K562 (cell line): ENCODE measurements around the gene C2CD2. TPM values are rescaled to one million over a fixed set of nuclear protein-coding genes. Genes with fewer than 3 reads are reported as not detected.

Experiments
- ATAC-seq: fragments of 200-7000 bp; cut with Tn5 transposase; 3 replicates; pipeline ENCODE4 v1.9.1; 2020; ENCODE audit warnings: moderate library complexity
- BruUV-seq: library from RNA; stranded (reverse); fragments of 400-500 nt; replicated peaks from 2 replicates; lab custom pipeline; 2021; lab: Mats Ljungman, UMichigan
- CTCF ChIA-PET: fragments of 300-600 bp; formaldehyde crosslinking; extraction: SDS; loops from one replicate; lab custom pipeline; 2021; ENCODE audit warnings: low intra/inter-chr PET ratio; lab: Yijun Ruan, JAX
- POLR2A ChIA-PET: fragments of 300-600, 350-650 bp; sonication (Branson Sonifier 250); formaldehyde crosslinking; extraction: SDS; loops from one replicate; lab custom pipeline; 2021; ENCODE audit warnings: antibody characterized with exemption, inconsistent platforms; lab: Yijun Ruan, JAX
- DNase-seq, 4 experiments: peaks; one replicate each; pipeline versions ENCODE4 v3.0.0 to v3.0.0-alpha.2; 2011 to 2018; ENCODE audit warnings: low spot score in 3 of 4, mixed read lengths in 3 of 4; ENCODE audit errors: extremely low read depth in 1 of 4
- FAIRE-seq: peaks from 2 replicates; lab custom pipeline; 2011; peaks lifted over from hg19 to GRCh38; lab: Jason Lieb, UNC
- H2AFZ ChIP-seq: 2 replicates; pipeline ENCODE4 v1.6.0; 2011; ENCODE audit warnings: low read depth, low read length, control low read depth, inconsistent platforms
- H3K27ac ChIP-seq: fragments of 200-600 bp; 3 replicates; pipeline ENCODE4 v1.8.0; 2011; ENCODE audit warnings: low read depth, mild to moderate bottlenecking, control low read depth, inconsistent platforms, low read length, moderate library complexity, mixed read lengths; ENCODE audit errors: extremely low read depth
- H3K27me3 ChIP-seq, 2 experiments: fragments of 300-600 bp in 1 of 2; 2 replicates in 1 of 2; 3 replicates in 1 of 2; pipeline versions ENCODE4 v1.6.0 to v1.8.0; 2011; ENCODE audit warnings: inconsistent platforms in 2 of 2, low read length in 2 of 2, mild to moderate bottlenecking in 1 of 2, mixed read lengths in 1 of 2, moderate library complexity in 1 of 2; ENCODE audit not compliant: control insufficient read depth in 2 of 2, insufficient read depth in 2 of 2
- H3K36me3 ChIP-seq: fragments of 300-600 bp; 3 replicates; pipeline ENCODE4 v1.8.0; 2011; ENCODE audit warnings: mild to moderate bottlenecking, low read length, inconsistent platforms; ENCODE audit not compliant: control insufficient read depth, insufficient read depth
- H3K4me1 ChIP-seq, 2 experiments: fragments of 200-600 bp in 1 of 2; replicated peaks in 1 of 2; 2 replicates in 1 of 2; 3 replicates in 1 of 2; pipeline versions ENCODE4 v1.5.1 to v1.8.0; 2011; ENCODE audit warnings: inconsistent platforms in 2 of 2, low read length in 2 of 2, mild to moderate bottlenecking in 1 of 2, mixed read lengths in 1 of 2, moderate library complexity in 1 of 2; ENCODE audit not compliant: control insufficient read depth in 2 of 2, insufficient read depth in 2 of 2
- H3K4me2 ChIP-seq: 2 replicates; pipeline ENCODE4 v1.6.1; 2011; ENCODE audit warnings: low read length, control low read depth, inconsistent platforms, mixed read lengths; ENCODE audit not compliant: insufficient read depth
- H3K4me3 ChIP-seq: fragments of 200-600 bp; sonication (generic), shearing (Covaris generic); 2 replicates; pipeline ENCODE4 v1.5.1; 2016; ENCODE audit warnings: control low read depth, inconsistent platforms
- H3K79me2 ChIP-seq: fragments of 200-600 bp; 3 replicates; pipeline ENCODE4 v1.8.0; 2011; ENCODE audit warnings: low read length, inconsistent platforms; ENCODE audit not compliant: control insufficient read depth, insufficient read depth
- H3K9ac ChIP-seq, 2 experiments: 2 replicates each; pipeline versions ENCODE4 v1.6.0 to v1.6.1; 2011; ENCODE audit warnings: low read depth in 2 of 2, low read length in 2 of 2, control low read depth in 1 of 2, inconsistent platforms in 1 of 2, mild to moderate bottlenecking in 1 of 2, mixed read lengths in 1 of 2; ENCODE audit not compliant: insufficient read depth in 1 of 2
- H3K9me1 ChIP-seq: one replicate; pipeline ENCODE4 v1.6.0; 2011; ENCODE audit warnings: inconsistent platforms, mild to moderate bottlenecking, low read length, moderate library complexity; ENCODE audit not compliant: control insufficient read depth, insufficient read depth
- H3K9me3 ChIP-seq: replicated peaks from 2 replicates; pipeline ENCODE4 v1.5.1; 2011; ENCODE audit warnings: low read depth, low read length, inconsistent platforms; ENCODE audit not compliant: control insufficient read depth, insufficient read depth
- H4K20me1 ChIP-seq: replicated peaks from 2 replicates; pipeline ENCODE4 v1.6.1; 2011; ENCODE audit warnings: low read length, inconsistent platforms, mixed read lengths; ENCODE audit not compliant: control insufficient read depth, insufficient read depth
- CCAR2 ChIP-seq: fragments of 200-400 bp; formaldehyde crosslinking; IDR thresholded peaks from 2 replicates; pipeline ENCODE4 v1.6.1; 2017; ENCODE audit warnings: mild to moderate bottlenecking, low read depth, low read length
- DMBX1 ChIP-seq: fragments of 250-450 bp; sonication (Bioruptor Pico); IDR thresholded peaks from 2 replicates; pipeline ENCODE4 v1.8.0; 2022; ENCODE audit warnings: inconsistent platforms, mild to moderate bottlenecking, moderate library complexity, borderline replicate concordance
- MIER1 ChIP-seq: fragments of 450-650 bp; IDR thresholded peaks from 2 replicates; pipeline ENCODE4 v1.6.1; 2016; ENCODE audit warnings: antibody characterized with exemption, mild to moderate bottlenecking, low read depth
- NEUROD1 ChIP-seq: fragments of 150-350 bp; IDR thresholded peaks from 2 replicates; pipeline ENCODE4 v1.6.1; 2014; ENCODE audit warnings: borderline replicate concordance, low read length, low read depth; ENCODE audit not compliant: partially characterized antibody
- RBM25 ChIP-seq: fragments of 200-400 bp; formaldehyde crosslinking; IDR thresholded peaks from 2 replicates; pipeline ENCODE4 v1.6.1; 2018; ENCODE audit warnings: low read length, low read depth, moderate library complexity; ENCODE audit not compliant: severe bottlenecking
- XRCC4 ChIP-seq: IDR thresholded peaks from one replicate; pipeline ENCODE4 v1.6.1; 2011; ENCODE audit not compliant: insufficient read depth, insufficient read length; ENCODE audit errors: extremely low read depth
- ZKSCAN3 ChIP-seq: fragments of 250-450 bp; sonication (Bioruptor Pico); IDR thresholded peaks from 2 replicates; pipeline ENCODE4 v1.4.0; 2020
- ZNF57 ChIP-seq: fragments of 450-650 bp; formaldehyde crosslinking; IDR thresholded peaks from 2 replicates; pipeline ENCODE4 v1.4.0; 2020; ENCODE audit warnings: mild to moderate bottlenecking, moderate library complexity
- WGBS: fragments of 100-300 bp; shearing (Covaris generic); methylation state at CpG from one replicate; pipeline ENCODE4 v1.1.6; 2016; ENCODE audit warnings: low coverage, mixed read lengths; ENCODE audit not compliant: insufficient coverage; ENCODE audit errors: missing lambda C conversion rate; 5-methylcytosine and 5-hydroxymethylcytosine counted together
- in situ Hi-C: fragments of 300-500 bp; cut with MboI; formaldehyde crosslinking; loops from 4 replicates; pipeline ENCODE4 v1.15.0; 2018; ENCODE audit warnings: inconsistent platforms, mixed read lengths
- intact Hi-C: fragments of 100-400 bp; cut with micrococcal nuclease; formaldehyde crosslinking; loops from 2 replicates; pipeline ENCODE4 v1.14.2; 2022
- polyA plus RNA-seq, 8 experiments: library from polyadenylated mRNA; depleted of rRNA in 4 of 8; stranded (reverse) in 5 of 8; unstranded in 3 of 8; fragments of >200 nt; fragmentation: Nextera tagmentation in 2 of 8; fragmentation: Illumina TruSeq in 1 of 8; extraction: Ambion mirVana in 2 of 8; extraction: Trizol in 1 of 8; gene quantifications; 2 replicates each; pipeline versions ENCODE4 v1.2.1 to v1.2.3, GENCODE V29; 2011 to 2014; ENCODE audit warnings: inconsistent platforms in 1 of 8, missing spikeins in 1 of 8
- total RNA-seq, 7 experiments: library from RNA; depleted of rRNA in 6 of 7; stranded (reverse); fragments of >200 nt in 6 of 7; fragmentation: Illumina TruSeq in 2 of 7; extraction: Trizol in 2 of 7; gene quantifications; 2 replicates each; pipeline versions ENCODE4 v1.2.1 to v1.2.3, GENCODE V29; 2011 to 2021; ENCODE audit warnings: low replicate concordance in 1 of 7
- TF ChIP-seq, protein P1 (sequence below), 2 experiments: IDR thresholded peaks; 2 replicates each; pipeline ENCODE4 v1.6.1; 2012; ENCODE audit warnings: improper control_type of control experiment in 2 of 2, low read depth in 2 of 2, low read length in 2 of 2, borderline replicate concordance in 1 of 2
- TF ChIP-seq, protein P2 (sequence below): fragments of 250-450 bp; sonication (Bioruptor Pico); IDR thresholded peaks from 2 replicates; pipeline ENCODE4 v1.5.0; 2021; ENCODE audit warnings: mild to moderate bottlenecking, borderline replicate concordance
- TF ChIP-seq, protein P3 (sequence below): fragments of 250-450 bp; sonication (Bioruptor Pico); IDR thresholded peaks from 2 replicates; pipeline ENCODE4 v1.6.1; 2021; ENCODE audit warnings: mild to moderate bottlenecking
- TF ChIP-seq, protein P4 (sequence below): sonication (generic); formaldehyde crosslinking; IDR thresholded peaks from 2 replicates; pipeline ENCODE4 v1.8.1; 2023; ENCODE audit warnings: missing genetic modification reagents, mild to moderate bottlenecking, borderline replicate concordance

Gene C2CD2
- total and polyA plus RNA-seq, 9 of the 15 experiments (the other 6 are each of a cell fraction or from before 2014, with no cell fraction given), result 1.3 to 21.6 (median 12.1) TPM

DNA sequence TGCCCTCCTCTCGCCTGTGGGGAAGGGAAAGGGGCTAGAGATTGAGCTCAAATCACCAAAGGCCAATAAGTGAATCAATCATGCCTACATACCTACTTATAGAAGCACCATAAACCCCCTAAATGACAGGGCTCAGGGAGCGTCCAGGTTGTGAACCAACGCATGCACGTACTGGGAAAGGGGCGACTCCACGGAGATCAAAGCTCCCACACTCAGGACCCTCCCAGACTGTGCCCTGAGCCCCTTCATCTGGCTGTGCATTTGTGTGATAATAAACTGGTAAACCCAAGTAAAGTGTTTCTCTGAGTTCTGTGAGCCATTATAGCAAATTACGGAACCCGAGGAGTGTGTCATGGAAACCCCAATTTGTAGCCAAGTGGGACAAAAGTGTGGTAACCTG is 50.9 kb downstream of the C2CD2 start:
- ATAC-seq, result no peak
- H3K9ac ChIP-seq, result no peak overlapping the region
- no peak overlapping the region for H3K4me3 ChIP-seq
- no TSS peak for BruUV-seq
- H3K27me3 ChIP-seq, result no peaks in the 10 kb centered on the region
- 95% methylated on average over 8 of the region's 8 CpGs for WGBS
- intact Hi-C loops (no loop called here), in situ Hi-C loops (no loop called here)
- H4K20me1 ChIP-seq, result 0 out of 2 replicates have a peak, but pooled peaks cover 2% of the 10 kb centered on the region
- ChIA-PET CTCF (no interaction called here), POLR2A (interaction anchor here (1.0 kb wide), 1 partner anchor 9 kb away, joined by 3 read pairs; no protein-coding TSS in a partner anchor)
- H3K79me2 ChIP-seq, result no peaks in the 10 kb centered on the region
- peaks cover 7 to 16% of the 10 kb centered on the region in 2 experiments for H3K4me1 ChIP-seq
- no peak for FAIRE-seq
- no peaks in the 10 kb centered on the region for H3K9me3 ChIP-seq
- no peaks in the 10 kb centered on the region for H3K9me1 ChIP-seq
- H2AFZ ChIP-seq, result no peak overlapping the region
- H3K4me2 ChIP-seq, result no peak overlapping the region
- no peak for DNase-seq
- H3K27ac ChIP-seq, result no peak overlapping the region
- peaks cover 41% of the 10 kb centered on the region; the same call in 2 of the 3 replicates for H3K36me3 ChIP-seq
- TF ChIP-seq, protein P1, sequence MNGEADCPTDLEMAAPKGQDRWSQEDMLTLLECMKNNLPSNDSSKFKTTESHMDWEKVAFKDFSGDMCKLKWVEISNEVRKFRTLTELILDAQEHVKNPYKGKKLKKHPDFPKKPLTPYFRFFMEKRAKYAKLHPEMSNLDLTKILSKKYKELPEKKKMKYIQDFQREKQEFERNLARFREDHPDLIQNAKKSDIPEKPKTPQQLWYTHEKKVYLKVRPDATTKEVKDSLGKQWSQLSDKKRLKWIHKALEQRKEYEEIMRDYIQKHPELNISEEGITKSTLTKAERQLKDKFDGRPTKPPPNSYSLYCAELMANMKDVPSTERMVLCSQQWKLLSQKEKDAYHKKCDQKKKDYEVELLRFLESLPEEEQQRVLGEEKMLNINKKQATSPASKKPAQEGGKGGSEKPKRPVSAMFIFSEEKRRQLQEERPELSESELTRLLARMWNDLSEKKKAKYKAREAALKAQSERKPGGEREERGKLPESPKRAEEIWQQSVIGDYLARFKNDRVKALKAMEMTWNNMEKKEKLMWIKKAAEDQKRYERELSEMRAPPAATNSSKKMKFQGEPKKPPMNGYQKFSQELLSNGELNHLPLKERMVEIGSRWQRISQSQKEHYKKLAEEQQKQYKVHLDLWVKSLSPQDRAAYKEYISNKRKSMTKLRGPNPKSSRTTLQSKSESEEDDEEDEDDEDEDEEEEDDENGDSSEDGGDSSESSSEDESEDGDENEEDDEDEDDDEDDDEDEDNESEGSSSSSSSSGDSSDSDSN (IDR thresholded peaks at IDR 0.05; ENCODE audit: borderline replicate concordance in 1 of 2, low read depth in 2 of 2, low read length in 2 of 2), result no peak
- TF ChIP-seq DMBX1 (CRISPR knock-in tag), result no peak
- no peak for TF ChIP-seq XRCC4
- no peak for TF ChIP-seq NEUROD1
- TF ChIP-seq, protein P2, sequence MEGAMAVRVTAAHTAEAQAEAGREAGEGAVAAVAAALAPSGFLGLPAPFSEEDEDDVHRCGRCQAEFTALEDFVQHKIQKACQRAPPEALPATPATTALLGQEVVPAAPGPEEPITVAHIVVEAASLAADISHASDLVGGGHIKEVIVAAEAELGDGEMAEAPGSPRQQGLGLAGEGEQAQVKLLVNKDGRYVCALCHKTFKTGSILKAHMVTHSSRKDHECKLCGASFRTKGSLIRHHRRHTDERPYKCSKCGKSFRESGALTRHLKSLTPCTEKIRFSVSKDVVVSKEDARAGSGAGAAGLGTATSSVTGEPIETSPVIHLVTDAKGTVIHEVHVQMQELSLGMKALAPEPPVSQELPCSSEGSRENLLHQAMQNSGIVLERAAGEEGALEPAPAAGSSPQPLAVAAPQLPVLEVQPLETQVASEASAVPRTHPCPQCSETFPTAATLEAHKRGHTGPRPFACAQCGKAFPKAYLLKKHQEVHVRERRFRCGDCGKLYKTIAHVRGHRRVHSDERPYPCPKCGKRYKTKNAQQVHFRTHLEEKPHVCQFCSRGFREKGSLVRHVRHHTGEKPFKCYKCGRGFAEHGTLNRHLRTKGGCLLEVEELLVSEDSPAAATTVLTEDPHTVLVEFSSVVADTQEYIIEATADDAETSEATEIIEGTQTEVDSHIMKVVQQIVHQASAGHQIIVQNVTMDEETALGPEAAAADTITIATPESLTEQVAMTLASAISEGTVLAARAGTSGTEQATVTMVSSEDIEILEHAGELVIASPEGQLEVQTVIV (CRISPR knock-in tag), result no peak
- TF ChIP-seq CCAR2, result no peak
- no peak for TF ChIP-seq RBM25
- TF ChIP-seq ZNF57, result no peak
- no peak for TF ChIP-seq ZKSCAN3 (CRISPR knock-in tag)
- TF ChIP-seq, protein P3, sequence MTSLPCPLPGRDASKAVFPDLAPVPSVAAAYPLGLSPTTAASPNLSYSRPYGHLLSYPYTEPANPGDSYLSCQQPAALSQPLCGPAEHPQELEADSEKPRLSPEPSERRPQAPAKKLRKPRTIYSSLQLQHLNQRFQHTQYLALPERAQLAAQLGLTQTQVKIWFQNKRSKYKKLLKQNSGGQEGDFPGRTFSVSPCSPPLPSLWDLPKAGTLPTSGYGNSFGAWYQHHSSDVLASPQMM (CRISPR knock-in tag), result no peak
- no peak for TF ChIP-seq MIER1
- TF ChIP-seq, protein P4, sequence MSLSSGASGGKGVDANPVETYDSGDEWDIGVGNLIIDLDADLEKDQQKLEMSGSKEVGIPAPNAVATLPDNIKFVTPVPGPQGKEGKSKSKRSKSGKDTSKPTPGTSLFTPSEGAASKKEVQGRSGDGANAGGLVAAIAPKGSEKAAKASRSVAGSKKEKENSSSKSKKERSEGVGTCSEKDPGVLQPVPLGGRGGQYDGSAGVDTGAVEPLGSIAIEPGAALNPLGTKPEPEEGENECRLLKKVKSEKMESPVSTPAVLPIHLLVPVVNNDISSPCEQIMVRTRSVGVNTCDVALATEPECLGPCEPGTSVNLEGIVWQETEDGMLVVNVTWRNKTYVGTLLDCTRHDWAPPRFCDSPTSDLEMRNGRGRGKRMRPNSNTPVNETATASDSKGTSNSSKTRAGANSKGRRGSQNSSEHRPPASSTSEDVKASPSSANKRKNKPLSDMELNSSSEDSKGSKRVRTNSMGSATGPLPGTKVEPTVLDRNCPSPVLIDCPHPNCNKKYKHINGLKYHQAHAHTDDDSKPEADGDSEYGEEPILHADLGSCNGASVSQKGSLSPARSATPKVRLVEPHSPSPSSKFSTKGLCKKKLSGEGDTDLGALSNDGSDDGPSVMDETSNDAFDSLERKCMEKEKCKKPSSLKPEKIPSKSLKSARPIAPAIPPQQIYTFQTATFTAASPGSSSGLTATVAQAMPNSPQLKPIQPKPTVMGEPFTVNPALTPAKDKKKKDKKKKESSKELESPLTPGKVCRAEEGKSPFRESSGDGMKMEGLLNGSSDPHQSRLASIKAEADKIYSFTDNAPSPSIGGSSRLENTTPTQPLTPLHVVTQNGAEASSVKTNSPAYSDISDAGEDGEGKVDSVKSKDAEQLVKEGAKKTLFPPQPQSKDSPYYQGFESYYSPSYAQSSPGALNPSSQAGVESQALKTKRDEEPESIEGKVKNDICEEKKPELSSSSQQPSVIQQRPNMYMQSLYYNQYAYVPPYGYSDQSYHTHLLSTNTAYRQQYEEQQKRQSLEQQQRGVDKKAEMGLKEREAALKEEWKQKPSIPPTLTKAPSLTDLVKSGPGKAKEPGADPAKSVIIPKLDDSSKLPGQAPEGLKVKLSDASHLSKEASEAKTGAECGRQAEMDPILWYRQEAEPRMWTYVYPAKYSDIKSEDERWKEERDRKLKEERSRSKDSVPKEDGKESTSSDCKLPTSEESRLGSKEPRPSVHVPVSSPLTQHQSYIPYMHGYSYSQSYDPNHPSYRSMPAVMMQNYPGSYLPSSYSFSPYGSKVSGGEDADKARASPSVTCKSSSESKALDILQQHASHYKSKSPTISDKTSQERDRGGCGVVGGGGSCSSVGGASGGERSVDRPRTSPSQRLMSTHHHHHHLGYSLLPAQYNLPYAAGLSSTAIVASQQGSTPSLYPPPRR, result no peak
